Measurements from ENCODE around the gene DOCK10.
"Not testable (repeated sequence)": the region's sequence is repeated elsewhere in the genome, so short reads cannot be mapped to it uniquely, and the experiment has no call there.

The DOCK10 gene

GRCh38 chr2:225041851-225042799 is at the start of gene DOCK10:
Gene DOCK10 (minus strand): TSS chr2:225042468. CDS start chr2:225042374, 94 bp downstream.
- peak; percentile 5 for DNase-seq

- no peak for DNase-seq
Measured at GRCh38 chr2:225091336-225091735, 49.1 kb upstream of the DOCK10 start.

DNA sequence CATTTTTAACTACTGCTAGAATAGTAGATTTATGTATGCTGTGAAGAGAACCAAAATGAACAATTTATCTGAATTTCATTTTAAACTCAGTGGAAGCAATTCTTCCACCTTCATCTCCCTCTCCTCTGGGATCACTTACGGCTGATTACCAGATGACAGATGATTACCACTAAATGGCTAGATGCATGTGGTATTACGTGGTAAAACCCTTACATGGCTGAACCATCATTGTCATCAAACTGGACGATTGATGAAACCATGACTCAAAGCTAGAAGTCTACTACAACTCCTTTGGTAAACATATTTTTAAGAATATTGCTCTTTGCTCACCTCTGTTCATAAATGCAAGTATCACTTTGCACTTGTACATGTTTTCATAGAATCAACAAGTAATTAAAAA is 48.5 kb upstream of the DOCK10 start:
- no peak for DNase-seq

- DNase-seq: no peak
Measured at GRCh38 chr2:225086915-225087314, 44.6 kb upstream of the DOCK10 start.

DNA sequence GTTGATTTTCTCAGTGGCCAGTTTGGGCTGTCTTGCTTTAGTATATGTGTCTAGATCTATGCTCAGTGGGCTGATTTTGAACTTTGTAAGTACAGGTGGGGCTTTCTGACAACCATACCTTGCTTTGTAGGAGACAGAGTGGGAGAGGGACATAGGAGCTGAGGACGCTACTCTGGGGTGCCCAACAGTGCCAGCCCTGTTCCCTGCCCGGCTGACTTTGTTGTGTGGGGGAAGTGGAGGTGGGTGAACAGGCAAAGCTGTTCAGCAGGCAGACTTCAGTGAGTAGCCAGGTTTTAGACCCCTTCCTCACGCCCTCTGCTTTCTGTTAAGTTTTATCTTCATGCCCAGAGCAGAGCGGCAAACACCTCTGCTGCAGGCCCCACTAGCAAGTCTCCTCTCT is 44.2 kb upstream of the DOCK10 start:
- no peak for DNase-seq

DNA sequence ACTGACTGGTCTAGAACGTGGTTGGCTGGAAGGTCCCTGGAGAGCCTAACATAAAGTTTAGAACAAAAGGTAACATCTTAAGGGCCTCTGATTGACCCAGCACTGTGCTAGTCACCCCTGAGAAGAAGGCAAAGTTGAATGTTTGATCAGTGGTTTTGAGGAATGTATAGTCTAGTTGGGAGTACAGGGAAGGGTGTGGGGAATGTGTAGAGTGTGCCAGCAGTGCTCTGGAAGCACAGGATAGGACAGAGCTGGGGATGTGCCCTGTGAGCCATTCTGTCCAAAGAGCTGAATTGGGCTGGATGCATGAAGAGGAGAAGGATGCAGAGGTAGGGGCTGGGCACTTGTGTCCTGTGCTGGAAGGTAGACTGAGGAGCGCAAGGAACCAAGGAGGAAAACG is 41.0 kb upstream of the DOCK10 start:
- DNase-seq: no peak

GRCh38 chr2:225076125-225076524 is 33.9 kb upstream of the DOCK10 start:
- DNase-seq: no peak

DNA sequence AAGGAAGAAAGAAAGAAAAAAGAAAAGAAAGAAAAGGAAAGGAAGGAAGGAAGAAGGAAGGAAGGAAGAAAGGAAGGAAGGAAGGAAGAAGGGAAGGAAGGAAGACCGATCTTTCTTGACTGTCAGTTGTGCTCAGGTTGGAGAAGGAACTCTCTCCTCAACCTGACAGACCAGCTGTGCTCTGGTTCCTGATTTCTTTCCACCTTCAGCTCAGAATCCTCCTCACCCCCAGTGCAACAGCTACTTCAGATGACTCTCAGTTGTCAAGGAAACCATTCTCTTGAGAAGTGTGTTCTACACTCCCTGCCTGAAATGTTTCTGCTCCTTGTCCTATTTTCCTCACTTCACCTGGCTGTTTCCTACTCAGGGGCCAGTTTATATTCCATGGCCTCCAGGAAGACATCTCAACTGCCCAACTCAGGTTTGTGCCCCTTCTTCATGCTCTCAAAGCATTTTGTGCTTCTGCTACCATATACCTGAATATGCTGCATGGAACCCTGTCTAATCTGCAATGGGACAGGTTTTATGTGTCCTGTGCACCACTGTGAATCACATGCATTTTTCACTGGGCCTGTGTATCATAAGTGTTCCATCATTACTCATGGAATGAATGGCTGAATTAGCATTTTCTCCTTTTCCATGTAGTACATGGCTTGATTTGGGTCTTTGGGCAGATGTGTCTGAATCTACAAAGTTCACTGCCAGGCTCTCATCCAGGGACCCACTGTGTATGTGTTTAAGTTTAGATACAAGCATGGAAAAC is 32.8 kb upstream of the DOCK10 start:
- no peak for DNase-seq

DNA sequence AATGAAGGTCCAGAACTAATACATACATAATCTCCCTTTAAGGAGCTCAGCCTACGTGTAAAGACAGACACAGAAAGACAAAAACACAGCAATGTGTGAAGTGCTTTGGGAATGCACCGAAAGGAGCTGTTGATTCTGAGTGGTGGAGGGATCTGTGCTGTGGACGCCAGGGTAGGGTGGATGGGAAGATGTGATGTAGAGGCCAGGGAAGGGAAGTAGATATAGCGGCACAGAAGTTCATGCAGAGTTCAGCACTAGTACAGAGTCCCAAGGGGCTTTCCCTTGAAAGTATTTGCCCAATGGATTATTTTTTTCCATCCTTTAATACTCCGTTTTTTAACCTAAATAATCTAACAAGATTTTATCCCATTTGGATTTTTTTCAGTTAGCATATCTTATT is 32.1 kb upstream of the DOCK10 start:
- DNase-seq: peak; percentile 9

- DNase-seq: no peak
Measured at GRCh38 chr2:225073198-225073597, 30.9 kb upstream of the DOCK10 start.

DNA sequence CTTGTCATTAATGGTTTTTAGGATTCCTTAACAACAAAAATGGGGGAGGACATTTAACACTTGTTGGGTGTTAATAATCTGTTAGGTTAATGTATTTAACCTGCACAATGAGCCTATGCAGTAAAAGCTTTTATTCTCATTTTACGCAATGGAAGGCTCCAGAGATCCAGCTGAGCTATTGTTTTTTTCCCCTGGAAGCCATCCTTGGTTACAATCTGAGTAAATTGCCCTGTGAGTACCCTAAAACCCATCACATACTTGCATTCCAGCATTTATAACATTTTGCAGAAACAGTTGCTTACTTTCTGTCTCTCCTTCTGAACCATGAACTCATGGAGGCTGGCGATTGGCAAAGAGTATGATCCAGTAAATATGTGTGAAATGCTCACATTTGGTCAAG is 30.2 kb upstream of the DOCK10 start:
- DNase-seq: no peak

- DNase-seq: no peak
Measured at GRCh38 chr2:225070811-225071210, 28.5 kb upstream of the DOCK10 start.

DNA sequence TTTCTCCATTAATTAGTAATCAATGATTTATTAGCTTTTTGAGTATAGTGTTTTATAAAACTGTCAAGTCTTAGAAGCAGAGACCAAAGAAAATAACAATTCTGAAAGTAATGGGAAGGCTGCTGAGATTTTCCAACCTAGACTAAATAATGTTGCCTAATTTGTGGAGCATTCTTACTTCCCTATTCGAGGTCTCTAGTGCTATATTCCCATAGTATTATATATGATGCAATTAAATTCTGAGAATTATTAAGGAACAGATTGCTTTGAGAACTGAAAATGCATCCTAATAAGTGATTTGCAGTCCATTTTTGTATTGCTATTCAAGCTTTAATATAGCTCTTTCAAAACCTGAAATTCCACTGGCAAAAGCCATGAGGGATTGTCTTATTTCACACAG is 27.7 kb upstream of the DOCK10 start:
- no peak for DNase-seq

GRCh38 chr2:225069477-225069876 is 27.2 kb upstream of the DOCK10 start:
- no peak for DNase-seq

GRCh38 chr2:225065882-225066281 is 23.6 kb upstream of the DOCK10 start:
- DNase-seq: no peak

DNA sequence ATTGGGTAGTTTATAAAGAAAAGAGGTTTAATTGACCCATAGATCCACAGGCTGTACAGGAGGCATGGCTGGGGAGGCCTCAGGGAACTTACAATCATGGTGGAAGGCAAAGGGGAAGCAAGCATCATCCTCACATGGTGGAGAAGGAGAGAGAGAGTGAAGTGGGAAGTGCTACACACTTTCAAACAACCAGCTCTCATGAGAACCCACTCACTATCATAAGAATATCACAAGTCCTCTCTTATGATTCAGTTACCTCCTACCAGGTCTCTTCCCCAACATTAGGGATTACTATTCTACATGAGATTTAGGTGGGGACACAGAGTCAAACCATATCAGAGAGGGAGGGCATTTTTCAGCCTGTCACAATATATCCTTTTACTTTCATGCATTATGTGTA is 22.7 kb upstream of the DOCK10 start:
- no peak for DNase-seq

DNA sequence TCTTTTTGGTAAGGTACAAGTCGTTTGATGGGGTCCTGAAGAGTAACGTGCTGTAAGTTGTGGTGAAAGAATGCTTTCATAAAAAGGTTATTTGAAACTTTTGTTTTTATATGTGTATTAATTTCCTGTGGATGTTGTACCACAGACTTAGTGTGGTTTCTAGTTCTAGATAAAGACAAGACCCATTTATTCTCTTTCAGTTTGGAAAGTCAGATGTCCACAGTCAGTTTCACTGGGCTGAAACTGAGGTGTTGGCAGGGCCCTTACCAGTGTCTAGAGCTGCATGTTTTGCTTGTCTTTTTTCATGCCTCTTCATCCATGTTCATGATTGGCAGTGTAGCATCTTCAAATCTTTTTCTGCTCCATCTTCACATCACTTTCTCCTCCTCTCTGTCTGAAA is 22.1 kb upstream of the DOCK10 start:
- DNase-seq: no peak

DNA sequence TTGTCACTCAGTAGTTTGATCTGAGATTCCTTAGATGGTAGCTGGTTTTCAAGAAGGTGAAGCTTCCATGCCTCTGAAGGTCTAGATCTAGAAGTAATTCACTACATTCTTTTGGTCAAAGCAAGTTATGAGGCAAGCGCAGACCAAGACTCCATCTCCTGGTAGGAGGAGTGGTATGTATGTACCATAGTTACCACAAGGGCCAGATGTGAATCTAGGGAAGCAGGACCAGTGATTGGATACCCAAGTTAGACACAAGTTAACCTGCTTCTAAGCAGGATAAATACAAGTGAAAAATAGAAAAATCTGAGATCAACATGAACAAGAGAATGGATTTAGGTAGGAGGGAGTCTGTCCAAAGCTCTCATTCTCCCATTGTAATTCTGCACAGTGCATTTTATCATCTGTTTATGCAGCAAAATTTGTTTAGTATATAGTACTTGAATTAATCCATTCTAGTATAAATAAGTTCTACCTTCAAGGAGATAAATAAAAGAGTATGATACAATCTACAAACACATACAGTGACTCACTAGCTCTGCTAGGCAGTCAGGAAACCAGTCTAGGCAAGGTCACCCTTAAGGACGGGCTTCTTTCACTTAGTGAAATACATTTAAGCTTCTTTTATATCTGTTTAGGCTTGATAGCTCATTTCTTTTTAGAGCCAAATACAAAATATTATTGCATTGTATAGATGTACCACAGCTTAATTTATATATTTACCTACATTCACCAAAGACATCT is 14.2 kb upstream of the DOCK10 start:
- no peak for DNase-seq

GRCh38 chr2:225055714-225056113 is 13.4 kb upstream of the DOCK10 start:
- DNase-seq: no peak

- DNase-seq: no peak
Measured at GRCh38 chr2:225052703-225053102, 10.4 kb upstream of the DOCK10 start.

DNA sequence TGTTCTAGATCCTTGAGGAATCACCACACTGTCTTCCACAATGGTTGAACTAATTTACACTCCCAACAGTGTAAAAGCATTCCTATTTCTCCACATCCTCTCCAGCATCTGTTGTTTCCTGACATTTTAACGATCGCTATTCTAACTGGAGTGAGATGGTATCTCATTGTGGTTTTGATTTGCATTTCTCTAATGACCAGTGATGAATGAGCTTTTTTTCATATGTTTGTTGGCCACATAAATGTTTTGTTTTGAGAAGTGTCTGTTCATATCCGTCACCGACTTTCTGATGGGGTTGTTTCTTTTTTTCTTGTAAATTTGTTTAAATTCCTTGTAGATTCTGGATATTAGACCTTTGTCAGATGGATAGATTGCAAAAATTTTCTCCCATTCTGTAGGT is 5.2 kb upstream of the DOCK10 start:
- not testable (repeated sequence) for DNase-seq

GRCh38 chr2:225042800-225043167 is 516 bp upstream of the DOCK10 start:
- DNase-seq: no peak

GRCh38 chr2:225041207-225041850 is 939 bp downstream of the DOCK10 start:
- no peak for DNase-seq

All from NCI-H2171 treated with DMSO at 0.1 percent for 48 hours (cell line).